ENCODE measurements around the gene TMEM165. TPM values are rescaled to one million over a fixed set of nuclear protein-coding genes. Genes with fewer than 3 reads are reported as not detected.
"Not testable (repeated sequence)": the region's sequence is repeated elsewhere in the genome, so short reads cannot be mapped to it uniquely, and the experiment has no call there.

Gene TMEM165
- total RNA-seq, 1 donor from 2014 or later: 98.7 TPM

DNA sequence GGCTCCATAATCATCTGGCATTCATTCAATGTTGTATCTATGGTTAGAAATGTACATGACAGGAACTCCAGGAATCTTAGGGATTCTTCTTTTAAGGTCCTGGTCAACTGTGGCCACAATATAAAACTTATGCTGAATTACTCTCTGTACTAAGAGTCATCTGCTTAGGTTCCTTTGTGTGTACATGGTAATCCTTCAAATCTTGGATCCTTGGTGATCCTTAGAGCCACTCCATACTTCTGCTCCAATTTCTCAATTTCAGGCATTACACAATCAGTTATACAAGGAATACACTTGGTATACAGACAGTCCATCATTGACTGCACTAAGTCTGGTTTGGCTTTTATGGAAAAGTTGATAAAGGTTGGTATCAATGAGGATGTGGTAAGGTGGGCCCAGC, 43.9 kb upstream of the TMEM165 start:
- Mint-ChIP-seq H3K9me3 (peaks cover 9% of the 10 kb centered on the region), H3K36me3 (peaks cover 30% of the 10 kb centered on the region), H3K4me3 (no peak overlapping the region), H3K27me3 (ENCODE audit: low read depth) (no peaks in the 10 kb centered on the region), H3K4me1 (peaks cover 13% of the 10 kb centered on the region), H3K27ac (no peak overlapping the region)
- DNase-seq (ENCODE audit: low spot score in 2 of 2, unreplicated experiment in 2 of 2): no peak
- TF ChIP-seq, protein P1, sequence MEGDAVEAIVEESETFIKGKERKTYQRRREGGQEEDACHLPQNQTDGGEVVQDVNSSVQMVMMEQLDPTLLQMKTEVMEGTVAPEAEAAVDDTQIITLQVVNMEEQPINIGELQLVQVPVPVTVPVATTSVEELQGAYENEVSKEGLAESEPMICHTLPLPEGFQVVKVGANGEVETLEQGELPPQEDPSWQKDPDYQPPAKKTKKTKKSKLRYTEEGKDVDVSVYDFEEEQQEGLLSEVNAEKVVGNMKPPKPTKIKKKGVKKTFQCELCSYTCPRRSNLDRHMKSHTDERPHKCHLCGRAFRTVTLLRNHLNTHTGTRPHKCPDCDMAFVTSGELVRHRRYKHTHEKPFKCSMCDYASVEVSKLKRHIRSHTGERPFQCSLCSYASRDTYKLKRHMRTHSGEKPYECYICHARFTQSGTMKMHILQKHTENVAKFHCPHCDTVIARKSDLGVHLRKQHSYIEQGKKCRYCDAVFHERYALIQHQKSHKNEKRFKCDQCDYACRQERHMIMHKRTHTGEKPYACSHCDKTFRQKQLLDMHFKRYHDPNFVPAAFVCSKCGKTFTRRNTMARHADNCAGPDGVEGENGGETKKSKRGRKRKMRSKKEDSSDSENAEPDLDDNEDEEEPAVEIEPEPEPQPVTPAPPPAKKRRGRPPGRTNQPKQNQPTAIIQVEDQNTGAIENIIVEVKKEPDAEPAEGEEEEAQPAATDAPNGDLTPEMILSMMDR (IDR thresholded peaks at IDR 0.05; ENCODE audit: unreplicated experiment): no peak

DNA sequence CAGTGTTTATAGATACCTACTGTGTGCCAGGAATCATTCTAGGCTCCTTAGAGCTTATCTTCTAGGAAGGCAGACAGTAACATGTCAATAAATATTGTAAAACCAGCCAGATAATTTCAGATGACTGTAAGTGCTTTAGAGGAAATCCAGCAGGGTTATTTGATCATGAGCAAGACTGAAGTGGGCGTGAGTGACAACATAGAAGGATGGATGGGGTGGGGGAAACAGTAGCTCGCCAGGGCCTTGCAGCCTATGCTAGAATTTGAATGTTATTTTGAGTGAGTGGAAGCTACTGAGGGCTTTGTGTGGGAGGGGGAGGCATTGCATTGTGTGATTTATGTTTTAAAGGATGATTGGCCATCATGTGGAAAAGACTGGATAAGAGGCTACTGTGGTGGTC, 43.0 kb upstream of the TMEM165 start:
- TF ChIP-seq, protein P1 (IDR thresholded peaks at IDR 0.05; ENCODE audit: unreplicated experiment): no peak
- H3K36me3 Mint-ChIP-seq: peaks cover 30% of the 10 kb centered on the region
- no peaks in the 10 kb centered on the region for H3K27me3 Mint-ChIP-seq (ENCODE audit: low read depth)
- peaks cover 5% of the 10 kb centered on the region for H3K4me1 Mint-ChIP-seq
- no peak overlapping the region for H3K4me3 Mint-ChIP-seq
- no peak for DNase-seq (ENCODE audit: low spot score in 2 of 2, unreplicated experiment in 2 of 2)
- H3K9me3 Mint-ChIP-seq: peaks cover 9% of the 10 kb centered on the region
- H3K27ac Mint-ChIP-seq: no peak overlapping the region

DNA sequence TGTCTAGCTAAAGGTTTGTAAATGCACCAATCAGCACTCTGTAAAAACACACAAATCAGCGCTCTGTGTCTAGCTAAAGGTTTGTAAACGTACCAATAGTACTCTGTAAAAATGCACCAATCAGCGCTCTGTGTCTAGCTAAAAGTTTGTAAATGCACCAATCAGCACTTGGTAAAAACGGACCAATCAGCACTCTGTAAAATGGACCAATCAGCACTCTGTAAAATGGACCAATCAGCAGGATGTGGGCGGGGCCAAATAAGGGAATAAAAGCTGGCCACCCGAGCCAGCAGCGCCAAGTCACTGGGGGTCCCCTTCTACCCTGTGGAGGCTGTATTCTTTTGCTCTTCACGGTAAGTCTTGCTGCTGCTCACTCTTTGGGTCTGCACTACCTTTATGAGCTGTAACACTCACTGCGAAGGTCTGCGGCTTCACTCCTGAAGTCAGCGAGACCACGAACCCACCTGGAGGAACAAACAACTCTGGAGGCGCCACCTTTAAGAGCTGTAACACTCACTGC, 42.5 kb upstream of the TMEM165 start:
- DNase-seq (ENCODE audit: low spot score in 2 of 2, unreplicated experiment in 2 of 2); H3K27ac Mint-ChIP-seq; H3K9me3 Mint-ChIP-seq; H3K4me3 Mint-ChIP-seq; H3K4me1 Mint-ChIP-seq; H3K27me3 Mint-ChIP-seq (ENCODE audit: low read depth): not testable (repeated sequence)
- H3K36me3 Mint-ChIP-seq: peaks cover 30% of the 10 kb centered on the region

DNA sequence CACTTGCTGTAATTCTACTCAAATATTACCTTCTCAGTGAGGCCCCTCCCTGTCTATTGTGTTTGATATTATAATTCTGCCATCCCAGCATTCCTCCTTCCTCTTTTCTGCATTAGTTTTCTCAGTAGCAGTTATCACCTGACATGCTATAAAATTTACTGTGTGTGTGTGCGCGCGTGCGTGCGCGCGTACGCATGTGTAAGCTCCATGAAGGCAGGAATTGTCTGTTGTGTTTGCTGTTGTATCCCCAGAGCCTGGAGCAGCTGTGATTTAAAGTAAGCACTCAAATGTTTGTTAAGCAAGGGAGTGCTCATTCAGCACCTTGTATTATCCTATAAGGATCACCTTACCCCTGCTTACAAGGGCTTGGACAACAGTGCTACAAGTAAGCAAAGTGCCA, 41.1 kb upstream of the TMEM165 start:
- TF ChIP-seq, protein P1 (IDR thresholded peaks at IDR 0.05; ENCODE audit: unreplicated experiment): no peak
- Mint-ChIP-seq H3K36me3 (peaks cover 33% of the 10 kb centered on the region), H3K9me3 (peaks cover 9% of the 10 kb centered on the region), H3K27ac (no peak overlapping the region), H3K27me3 (ENCODE audit: low read depth) (no peaks in the 10 kb centered on the region), H3K4me3 (no peak overlapping the region), H3K4me1 (no peaks in the 10 kb centered on the region)
- no peak for DNase-seq (ENCODE audit: low spot score in 2 of 2, unreplicated experiment in 2 of 2)

DNA sequence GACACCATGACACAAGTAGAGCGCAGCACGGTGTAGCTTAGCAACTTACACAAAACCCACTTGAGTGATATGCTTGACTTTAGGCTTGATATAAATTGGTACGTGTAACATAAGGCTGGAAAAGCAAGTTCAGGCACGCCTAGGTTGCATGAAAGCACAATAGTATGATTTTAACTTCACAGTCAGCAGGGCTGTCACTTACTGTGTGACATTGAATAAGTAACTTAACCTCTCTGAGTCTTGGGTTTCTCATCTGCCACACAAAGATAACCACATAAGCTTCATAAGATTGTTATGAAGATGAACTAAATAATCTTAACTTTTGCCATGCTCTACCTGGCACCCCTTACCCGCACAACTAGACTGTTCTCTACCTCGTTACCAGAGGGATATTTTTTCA, 40.2 kb upstream of the TMEM165 start:
- Mint-ChIP-seq H3K9me3 (peaks cover 9% of the 10 kb centered on the region), H3K36me3 (peaks cover 34% of the 10 kb centered on the region), H3K4me1 (no peaks in the 10 kb centered on the region), H3K27me3 (ENCODE audit: low read depth) (no peaks in the 10 kb centered on the region), H3K4me3 (no peak overlapping the region), H3K27ac (no peak overlapping the region)
- TF ChIP-seq, protein P1 (IDR thresholded peaks at IDR 0.05; ENCODE audit: unreplicated experiment): no peak
- DNase-seq (ENCODE audit: low spot score in 2 of 2, unreplicated experiment in 2 of 2): no peak

DNA sequence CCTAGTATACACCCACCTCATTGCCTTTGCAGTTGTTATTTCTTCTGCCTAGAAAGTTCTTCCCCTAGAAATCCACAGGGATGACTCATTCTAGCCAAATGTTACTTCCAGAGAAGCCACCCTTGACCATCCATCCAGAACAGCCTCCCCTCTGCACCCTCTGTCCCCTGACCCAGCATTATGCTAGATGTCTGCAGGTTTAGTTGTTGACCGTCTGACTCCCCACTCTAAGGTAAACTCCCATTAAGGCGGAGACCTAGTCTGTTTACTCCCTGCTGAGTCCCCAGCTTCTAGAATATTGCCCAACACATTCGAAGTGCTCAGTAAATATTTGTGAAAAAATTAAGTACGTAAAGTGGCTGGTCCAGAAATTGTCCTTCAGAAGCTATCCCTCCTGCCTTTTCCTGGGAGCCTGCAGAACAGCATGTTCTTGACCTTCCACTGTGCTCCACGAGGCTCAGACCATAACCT, 38.7 kb upstream of the TMEM165 start:
- H3K36me3 Mint-ChIP-seq: peaks cover 30% of the 10 kb centered on the region
- TF ChIP-seq, protein P1 (IDR thresholded peaks at IDR 0.05; ENCODE audit: unreplicated experiment): no peak
- peaks cover 9% of the 10 kb centered on the region for H3K9me3 Mint-ChIP-seq
- no peaks in the 10 kb centered on the region for H3K4me1 Mint-ChIP-seq
- DNase-seq (ENCODE audit: low spot score in 2 of 2, unreplicated experiment in 2 of 2): no peak
- H3K27me3 Mint-ChIP-seq (ENCODE audit: low read depth): no peaks in the 10 kb centered on the region
- no peak overlapping the region for H3K27ac Mint-ChIP-seq
- H3K4me3 Mint-ChIP-seq: no peak overlapping the region
